ENCODE data around the gene ADAMTSL1. TPM values are rescaled to one million over a fixed set of nuclear protein-coding genes. Genes with fewer than 3 reads are reported as not detected.
"Not testable (repeated sequence)": the region's sequence is repeated elsewhere in the genome, so short reads cannot be mapped to it uniquely, and the experiment has no call there.

The ADAMTSL1 gene
- polyA plus RNA-seq, 3 donors: 12.1 to 18.2 (median 14.2) TPM

- no peak for DNase-seq (ENCODE audit: extremely low read depth in 1 of 11, low read depth in 9 of 11, low spot score in 4 of 11)
Measured at GRCh38 chr9:18921366-18922075, 447.6 kb downstream of the ADAMTSL1 start.

- no peak for DNase-seq (ENCODE audit: extremely low read depth in 1 of 11, low read depth in 9 of 11, low spot score in 4 of 11)
Measured at GRCh38 chr9:18922161-18922885, 448.4 kb downstream of the ADAMTSL1 start.

- DNase-seq (ENCODE audit: extremely low read depth in 1 of 11, low read depth in 9 of 11, low spot score in 4 of 11): no peak
Measured at GRCh38 chr9:18923167-18923566, 449.2 kb downstream of the ADAMTSL1 start.

GRCh38 chr9:18923671-18924430 lies 449.9 kb downstream of the ADAMTSL1 start:
- no peak for DNase-seq (ENCODE audit: extremely low read depth in 1 of 11, low read depth in 9 of 11, low spot score in 4 of 11)

GRCh38 chr9:18925880-18926279 lies 451.9 kb downstream of the ADAMTSL1 start:
- no peak for DNase-seq (ENCODE audit: extremely low read depth in 1 of 11, low read depth in 9 of 11, low spot score in 4 of 11)

- no peak for DNase-seq (ENCODE audit: extremely low read depth in 1 of 11, low read depth in 9 of 11, low spot score in 4 of 11)
Measured at GRCh38 chr9:18926513-18926912, 452.6 kb downstream of the ADAMTSL1 start.

GRCh38 chr9:18928711-18929110 lies 454.8 kb downstream of the ADAMTSL1 start:
- no peak for DNase-seq (ENCODE audit: extremely low read depth in 1 of 11, low read depth in 9 of 11, low spot score in 4 of 11)

- DNase-seq (ENCODE audit: extremely low read depth in 1 of 11, low read depth in 9 of 11, low spot score in 4 of 11): not testable (repeated sequence)
Measured at GRCh38 chr9:18930611-18931010, 456.7 kb downstream of the ADAMTSL1 start.

GRCh38 chr9:18935541-18935940 lies 461.6 kb downstream of the ADAMTSL1 start:
- no peak for DNase-seq (ENCODE audit: extremely low read depth in 1 of 11, low read depth in 9 of 11, low spot score in 4 of 11)

GRCh38 chr9:18936094-18936871 lies 462.3 kb downstream of the ADAMTSL1 start:
- DNase-seq (ENCODE audit: extremely low read depth in 1 of 11, low read depth in 9 of 11, low spot score in 4 of 11): no peak

GRCh38 chr9:18939943-18940342 lies 466.0 kb downstream of the ADAMTSL1 start:
- no peak for DNase-seq (ENCODE audit: extremely low read depth in 1 of 11, low read depth in 9 of 11, low spot score in 4 of 11)

- no peak for DNase-seq (ENCODE audit: extremely low read depth in 1 of 11, low read depth in 9 of 11, low spot score in 4 of 11)
Measured at GRCh38 chr9:18941060-18941740, 467.2 kb downstream of the ADAMTSL1 start.

GRCh38 chr9:18942801-18943200 lies 468.8 kb downstream of the ADAMTSL1 start:
- no peak for DNase-seq (ENCODE audit: extremely low read depth in 1 of 11, low read depth in 9 of 11, low spot score in 4 of 11)

GRCh38 chr9:18947892-18948339 lies 474.0 kb downstream of the ADAMTSL1 start:
- DNase-seq (ENCODE audit: extremely low read depth in 1 of 11, low read depth in 9 of 11, low spot score in 4 of 11): no peak

- peak in 1 of 11 donors; percentile 25 for DNase-seq (ENCODE audit: extremely low read depth in 1 of 11, low read depth in 9 of 11, low spot score in 4 of 11)
Measured at GRCh38 chr9:18951936-18952335, 478.0 kb downstream of the ADAMTSL1 start.

- DNase-seq (ENCODE audit: extremely low read depth in 1 of 11, low read depth in 9 of 11, low spot score in 4 of 11): no peak
Measured at GRCh38 chr9:18955626-18956025, 481.7 kb downstream of the ADAMTSL1 start.
